ENCODE measurements around the gene BRIP1.

The BRIP1 gene

DNA sequence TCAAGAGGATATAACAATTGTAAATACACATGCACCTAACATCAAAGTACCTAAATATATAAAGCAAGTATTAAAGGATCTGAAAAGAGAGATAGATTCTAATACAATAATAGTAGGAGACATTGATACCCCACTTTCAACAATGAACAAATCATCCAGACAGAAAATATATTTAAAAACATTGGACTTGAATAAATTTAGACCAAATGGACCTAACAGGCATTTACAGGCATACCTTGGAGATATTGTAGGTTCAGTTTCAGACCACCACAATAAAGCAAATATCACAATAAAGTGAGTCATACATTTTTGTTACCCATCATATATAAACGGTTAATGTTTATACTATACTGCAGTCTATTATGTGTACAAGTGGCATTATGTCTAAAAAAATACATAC is 104.0 kb downstream of the BRIP1 start:
- TF ChIP-seq EGR1 (IDR thresholded peaks at IDR 0.05): no peak
- TF ChIP-seq CEBPB (IDR thresholded peaks at IDR 0.05): no peak
- no peak for TF ChIP-seq EP300 (IDR thresholded peaks at IDR 0.05; ENCODE audit: borderline replicate concordance)
- no peak for TF ChIP-seq TCF12 (IDR thresholded peaks at IDR 0.05; ENCODE audit: low read depth)
- TF ChIP-seq, protein P1, sequence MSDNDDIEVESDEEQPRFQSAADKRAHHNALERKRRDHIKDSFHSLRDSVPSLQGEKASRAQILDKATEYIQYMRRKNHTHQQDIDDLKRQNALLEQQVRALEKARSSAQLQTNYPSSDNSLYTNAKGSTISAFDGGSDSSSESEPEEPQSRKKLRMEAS (IDR thresholded peaks at IDR 0.05): no peak
- TF ChIP-seq, protein P2, sequence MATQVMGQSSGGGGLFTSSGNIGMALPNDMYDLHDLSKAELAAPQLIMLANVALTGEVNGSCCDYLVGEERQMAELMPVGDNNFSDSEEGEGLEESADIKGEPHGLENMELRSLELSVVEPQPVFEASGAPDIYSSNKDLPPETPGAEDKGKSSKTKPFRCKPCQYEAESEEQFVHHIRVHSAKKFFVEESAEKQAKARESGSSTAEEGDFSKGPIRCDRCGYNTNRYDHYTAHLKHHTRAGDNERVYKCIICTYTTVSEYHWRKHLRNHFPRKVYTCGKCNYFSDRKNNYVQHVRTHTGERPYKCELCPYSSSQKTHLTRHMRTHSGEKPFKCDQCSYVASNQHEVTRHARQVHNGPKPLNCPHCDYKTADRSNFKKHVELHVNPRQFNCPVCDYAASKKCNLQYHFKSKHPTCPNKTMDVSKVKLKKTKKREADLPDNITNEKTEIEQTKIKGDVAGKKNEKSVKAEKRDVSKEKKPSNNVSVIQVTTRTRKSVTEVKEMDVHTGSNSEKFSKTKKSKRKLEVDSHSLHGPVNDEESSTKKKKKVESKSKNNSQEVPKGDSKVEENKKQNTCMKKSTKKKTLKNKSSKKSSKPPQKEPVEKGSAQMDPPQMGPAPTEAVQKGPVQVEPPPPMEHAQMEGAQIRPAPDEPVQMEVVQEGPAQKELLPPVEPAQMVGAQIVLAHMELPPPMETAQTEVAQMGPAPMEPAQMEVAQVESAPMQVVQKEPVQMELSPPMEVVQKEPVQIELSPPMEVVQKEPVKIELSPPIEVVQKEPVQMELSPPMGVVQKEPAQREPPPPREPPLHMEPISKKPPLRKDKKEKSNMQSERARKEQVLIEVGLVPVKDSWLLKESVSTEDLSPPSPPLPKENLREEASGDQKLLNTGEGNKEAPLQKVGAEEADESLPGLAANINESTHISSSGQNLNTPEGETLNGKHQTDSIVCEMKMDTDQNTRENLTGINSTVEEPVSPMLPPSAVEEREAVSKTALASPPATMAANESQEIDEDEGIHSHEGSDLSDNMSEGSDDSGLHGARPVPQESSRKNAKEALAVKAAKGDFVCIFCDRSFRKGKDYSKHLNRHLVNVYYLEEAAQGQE (IDR thresholded peaks at IDR 0.05; ENCODE audit: low read depth): no peak
- no peak for TF ChIP-seq TEAD4 (IDR thresholded peaks at IDR 0.05)
- TF ChIP-seq NFIC (IDR thresholded peaks at IDR 0.05): no peak
- TF ChIP-seq TAF1 (IDR thresholded peaks at IDR 0.05; ENCODE audit: low read depth): no peak
- no peak for TF ChIP-seq ZBTB7A (IDR thresholded peaks at IDR 0.05; ENCODE audit: low read depth)
- TF ChIP-seq FOXM1 (IDR thresholded peaks at IDR 0.05; ENCODE audit: borderline replicate concordance, low read depth): no peak

DNA sequence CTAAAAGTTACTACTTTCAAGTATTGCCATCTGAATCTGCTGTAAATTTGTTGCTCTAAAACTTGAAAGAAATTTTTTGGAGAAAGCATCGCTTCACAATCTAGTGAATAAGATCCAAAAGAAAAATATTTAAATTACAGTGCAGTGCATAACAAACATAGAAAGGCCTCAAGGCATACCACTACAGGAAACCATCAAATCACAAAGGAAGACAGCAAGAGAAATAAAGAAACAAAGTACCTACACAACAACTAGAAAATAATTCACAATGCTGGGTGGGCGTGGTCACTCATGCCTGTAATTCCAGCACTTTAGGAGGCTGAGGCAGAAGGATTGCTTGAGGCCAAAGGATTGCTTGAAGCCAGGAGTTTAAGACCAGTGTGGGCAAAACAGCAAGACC is 104.9 kb downstream of the BRIP1 start:
- TF ChIP-seq CREB1 (IDR thresholded peaks at IDR 0.05; ENCODE audit: low read depth) (no peak), YY1 (IDR thresholded peaks at IDR 0.05; ENCODE audit: low read depth) (no peak), EP300 (IDR thresholded peaks at IDR 0.05; ENCODE audit: borderline replicate concordance) (no peak), CEBPB (IDR thresholded peaks at IDR 0.05) (no peak), EGR1 (IDR thresholded peaks at IDR 0.05) (no peak), RAD21 (IDR thresholded peaks at IDR 0.05; ENCODE audit: low read depth) (no peak), TCF12 (IDR thresholded peaks at IDR 0.05; ENCODE audit: low read depth) (no peak), TEAD4 (IDR thresholded peaks at IDR 0.05) (no peak), NFIC (IDR thresholded peaks at IDR 0.05) (no peak), TAF1 (IDR thresholded peaks at IDR 0.05; ENCODE audit: low read depth) (no peak), FOXM1 (IDR thresholded peaks at IDR 0.05; ENCODE audit: borderline replicate concordance, low read depth) (no peak), ZBTB7A (IDR thresholded peaks at IDR 0.05; ENCODE audit: low read depth) (no peak)
- TF ChIP-seq, protein P1 (IDR thresholded peaks at IDR 0.05): no peak
- TF ChIP-seq, protein P2 (IDR thresholded peaks at IDR 0.05; ENCODE audit: low read depth): no peak
- TF ChIP-seq, protein P3, sequence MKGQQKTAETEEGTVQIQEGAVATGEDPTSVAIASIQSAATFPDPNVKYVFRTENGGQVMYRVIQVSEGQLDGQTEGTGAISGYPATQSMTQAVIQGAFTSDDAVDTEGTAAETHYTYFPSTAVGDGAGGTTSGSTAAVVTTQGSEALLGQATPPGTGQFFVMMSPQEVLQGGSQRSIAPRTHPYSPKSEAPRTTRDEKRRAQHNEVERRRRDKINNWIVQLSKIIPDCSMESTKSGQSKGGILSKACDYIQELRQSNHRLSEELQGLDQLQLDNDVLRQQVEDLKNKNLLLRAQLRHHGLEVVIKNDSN (IDR thresholded peaks at IDR 0.05): no peak

DNA sequence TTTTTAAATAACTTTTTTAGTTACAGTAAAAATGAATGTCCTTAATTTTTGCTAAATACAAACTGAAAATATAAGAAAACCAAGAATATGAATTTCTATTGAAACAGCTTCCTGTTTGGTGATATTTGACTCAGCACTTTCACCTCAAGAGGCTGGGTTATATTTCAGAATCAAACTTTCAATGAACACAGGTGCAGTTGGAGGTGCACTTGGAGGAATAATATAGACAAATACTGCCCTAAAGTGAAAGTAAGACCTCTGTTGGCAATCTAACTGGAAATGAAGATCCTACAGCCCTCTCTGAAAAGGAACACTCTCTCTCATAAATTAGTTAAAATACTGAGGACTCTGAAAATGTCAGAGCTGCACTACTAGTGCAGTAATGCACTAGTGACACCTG is 106.2 kb downstream of the BRIP1 start:
- TF ChIP-seq EGR1 (IDR thresholded peaks at IDR 0.05) (no peak), YY1 (IDR thresholded peaks at IDR 0.05; ENCODE audit: low read depth) (no peak), ZBTB7A (IDR thresholded peaks at IDR 0.05; ENCODE audit: low read depth) (no peak), NFIC (IDR thresholded peaks at IDR 0.05) (no peak), TAF1 (IDR thresholded peaks at IDR 0.05; ENCODE audit: low read depth) (no peak), TEAD4 (IDR thresholded peaks at IDR 0.05) (no peak), EP300 (IDR thresholded peaks at IDR 0.05; ENCODE audit: borderline replicate concordance) (no peak)
- TF ChIP-seq, protein P3 (IDR thresholded peaks at IDR 0.05): no peak

DNA sequence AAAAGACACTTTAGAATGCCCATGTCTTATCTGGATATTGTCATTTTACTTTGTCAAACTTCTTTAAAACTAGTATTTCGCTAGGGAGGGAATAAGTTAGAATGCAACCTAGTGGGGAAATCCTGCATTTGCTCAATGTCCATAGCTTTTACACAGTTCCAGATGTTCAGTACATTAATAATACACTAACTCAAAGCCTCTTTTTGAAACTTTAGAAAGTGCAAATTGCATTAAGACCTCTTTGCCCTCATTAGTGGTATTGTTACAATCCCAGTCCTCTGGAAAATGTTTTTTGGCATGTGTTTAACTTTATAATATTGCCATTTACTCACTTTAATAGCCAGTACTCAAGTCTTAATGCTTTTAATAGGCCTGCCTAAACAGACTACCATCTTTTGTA is 106.8 kb downstream of the BRIP1 start:
- TF ChIP-seq ZBTB7A (IDR thresholded peaks at IDR 0.05; ENCODE audit: low read depth): no peak
- no peak for TF ChIP-seq TCF12 (IDR thresholded peaks at IDR 0.05; ENCODE audit: low read depth)
- no peak for TF ChIP-seq CREB1 (IDR thresholded peaks at IDR 0.05; ENCODE audit: low read depth)
- TF ChIP-seq, protein P2 (IDR thresholded peaks at IDR 0.05; ENCODE audit: low read depth): no peak
- no peak for TF ChIP-seq EP300 (IDR thresholded peaks at IDR 0.05; ENCODE audit: borderline replicate concordance)
- TF ChIP-seq, protein P3 (IDR thresholded peaks at IDR 0.05): no peak
- TF ChIP-seq RAD21 (IDR thresholded peaks at IDR 0.05; ENCODE audit: low read depth): no peak
- TF ChIP-seq YY1 (IDR thresholded peaks at IDR 0.05; ENCODE audit: low read depth): no peak
- TF ChIP-seq FOXM1 (IDR thresholded peaks at IDR 0.05; ENCODE audit: borderline replicate concordance, low read depth): no peak
